Ecto neural progenitor cell (in vitro differentiated cells): ENCODE results near the gene RICTOR.
"Not testable (repeated sequence)": the region's sequence is repeated elsewhere in the genome, so short reads cannot be mapped to it uniquely, and the experiment has no call there.

ENCODE experiments used
- DNase-seq: peaks from one replicate; pipeline ENCODE4 v3.0.0-alpha.2; 2018; ENCODE audit warnings: low spot score

The RICTOR gene

DNA sequence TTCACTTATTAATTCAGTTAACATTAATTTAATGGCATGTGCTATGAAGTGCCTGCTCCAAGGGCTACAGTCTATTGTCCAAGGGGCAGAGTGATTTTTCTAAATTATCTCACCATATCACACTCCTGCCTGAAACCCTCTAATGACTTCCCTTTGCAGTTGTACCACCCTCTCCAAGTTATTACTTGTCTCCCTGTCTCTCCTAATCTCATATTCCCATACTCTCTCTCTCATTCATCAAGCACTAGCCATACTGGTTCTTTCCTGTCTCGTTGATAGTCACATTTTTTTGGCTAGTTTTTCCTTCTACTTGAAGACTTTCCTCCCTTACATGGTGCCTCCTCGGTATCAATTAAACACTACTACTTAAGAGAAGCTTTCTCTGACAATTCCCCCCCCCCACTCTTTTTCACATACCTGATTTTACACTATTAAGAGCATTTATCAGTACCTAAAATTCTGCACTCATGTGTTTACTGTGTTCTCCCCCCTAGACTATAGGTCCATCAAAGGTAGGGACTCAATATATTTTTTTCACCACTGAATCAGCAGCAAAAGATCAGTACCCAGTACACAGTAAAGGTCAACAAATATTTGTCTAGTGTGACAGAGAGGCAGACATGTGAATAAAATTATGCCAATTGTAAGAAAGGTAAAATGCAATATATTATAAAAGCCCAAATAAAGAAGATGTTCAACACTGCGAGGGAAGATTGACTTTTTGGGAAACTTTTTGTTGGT is 19.0 kb downstream of the RICTOR start:
- DNase-seq: no peak

DNA sequence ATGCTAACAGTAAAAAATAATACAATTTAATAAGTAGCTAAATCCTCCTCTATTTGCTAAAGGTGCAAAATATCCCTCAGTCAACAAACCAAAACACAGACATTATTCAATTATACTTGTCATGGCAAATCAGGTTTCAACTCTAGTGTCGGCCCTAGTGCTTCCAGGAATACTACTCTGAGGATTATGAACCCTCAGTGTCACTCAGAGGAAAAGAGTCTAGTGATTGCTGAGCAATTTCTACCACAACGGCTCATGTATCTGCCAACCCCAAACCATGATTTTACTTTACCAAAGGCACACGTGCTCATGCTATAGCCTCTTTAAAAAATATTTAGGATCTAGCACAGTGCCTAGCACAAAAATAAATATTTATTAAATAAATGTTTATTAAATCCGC is 21.0 kb downstream of the RICTOR start:
- DNase-seq: no peak

DNA sequence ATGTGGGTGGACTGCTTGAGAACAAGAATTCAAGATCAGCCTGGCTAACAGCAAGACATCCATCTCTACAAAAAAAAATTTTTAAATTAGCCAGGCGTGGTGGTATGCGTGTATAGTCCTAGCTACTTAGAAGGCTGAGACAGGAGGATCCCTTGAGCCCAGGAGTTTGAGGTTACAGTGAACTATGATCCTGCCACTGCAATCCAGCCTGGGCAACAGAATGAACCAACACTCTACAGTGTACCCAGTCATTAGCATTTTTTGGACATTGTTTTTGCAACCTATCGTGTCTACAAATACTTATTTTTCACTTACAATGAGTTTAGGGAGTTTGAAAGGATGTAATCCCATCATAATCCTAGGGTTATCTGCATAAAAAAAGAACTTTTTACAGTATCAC is 22.1 kb downstream of the RICTOR start:
- no peak for DNase-seq

DNA sequence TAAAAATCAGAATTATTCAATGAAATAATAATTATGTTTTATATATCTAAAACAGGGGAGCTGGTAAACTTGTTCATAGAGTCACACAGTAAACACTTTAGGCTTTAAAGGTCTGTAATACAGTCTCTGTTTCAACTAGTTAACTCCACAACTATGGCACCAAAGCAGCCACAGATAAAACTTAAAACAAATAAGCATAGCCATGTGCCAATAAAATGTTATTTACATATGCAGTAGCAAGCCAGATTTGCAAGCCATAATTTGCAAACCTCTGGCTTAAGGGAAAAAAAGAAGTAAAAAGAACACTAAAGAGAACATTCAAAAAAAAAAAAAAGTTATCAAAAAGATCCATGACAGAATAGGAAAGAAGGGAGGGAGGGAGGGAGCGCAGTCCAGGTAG is 24.9 kb downstream of the RICTOR start:
- DNase-seq: no peak

DNA sequence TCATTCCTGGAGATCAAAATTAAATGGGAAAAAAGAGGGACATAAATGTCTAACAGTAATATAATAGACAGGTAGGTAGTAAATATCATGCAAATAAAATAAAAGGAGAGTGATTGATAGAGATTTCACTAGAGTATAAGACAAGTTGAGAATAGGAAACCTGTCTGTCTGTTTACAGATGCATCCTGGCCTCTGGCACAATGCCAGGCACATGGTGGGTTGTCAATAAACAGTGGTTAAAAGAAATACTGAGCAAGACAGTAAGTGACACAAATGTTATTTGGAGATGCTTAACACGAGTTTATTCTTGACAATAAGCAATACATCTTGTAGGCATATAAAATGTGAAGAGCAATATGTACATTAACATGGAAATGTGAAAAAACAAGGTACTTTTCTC is 33.3 kb downstream of the RICTOR start:
- no peak for DNase-seq

DNA sequence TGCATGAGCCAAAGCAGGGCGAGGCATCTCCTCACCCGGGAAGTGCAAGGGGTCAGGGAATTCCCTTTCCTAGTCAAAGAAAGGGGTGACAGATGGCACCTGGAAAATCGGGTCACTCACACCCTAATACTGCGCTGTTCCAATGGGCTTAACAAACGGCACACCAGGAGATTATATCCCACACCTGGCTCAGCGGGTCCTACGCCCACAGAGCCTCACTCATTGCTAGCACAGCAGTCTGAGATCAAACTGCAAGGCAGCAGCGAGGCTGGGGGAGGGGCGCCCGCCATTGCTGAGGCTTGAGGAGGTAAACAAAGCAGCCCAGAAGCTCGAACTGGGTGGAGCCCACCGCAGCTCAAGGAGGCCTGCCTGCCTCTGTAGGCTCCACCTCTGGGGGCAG is 39.7 kb downstream of the RICTOR start:
- not testable (repeated sequence) for DNase-seq

DNA sequence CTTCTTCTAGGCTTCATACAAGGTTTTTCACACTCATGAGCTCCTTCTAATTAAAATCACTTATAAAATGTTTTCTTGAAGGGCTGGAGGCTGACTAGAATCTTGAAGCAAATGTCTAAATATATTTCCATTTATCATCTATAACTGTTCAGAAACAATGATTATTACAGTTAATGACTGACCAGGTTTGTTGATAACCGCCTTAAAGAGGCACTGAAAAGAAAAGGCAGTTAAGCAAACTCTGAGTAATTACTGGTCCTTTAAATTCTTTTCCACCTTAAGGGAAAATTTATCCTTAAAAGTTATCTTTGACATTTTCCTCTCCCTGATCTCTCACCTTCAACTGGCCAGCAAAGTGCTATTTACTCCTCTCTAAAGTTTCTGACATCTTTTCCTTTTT is 43.2 kb downstream of the RICTOR start:
- DNase-seq: no peak

DNA sequence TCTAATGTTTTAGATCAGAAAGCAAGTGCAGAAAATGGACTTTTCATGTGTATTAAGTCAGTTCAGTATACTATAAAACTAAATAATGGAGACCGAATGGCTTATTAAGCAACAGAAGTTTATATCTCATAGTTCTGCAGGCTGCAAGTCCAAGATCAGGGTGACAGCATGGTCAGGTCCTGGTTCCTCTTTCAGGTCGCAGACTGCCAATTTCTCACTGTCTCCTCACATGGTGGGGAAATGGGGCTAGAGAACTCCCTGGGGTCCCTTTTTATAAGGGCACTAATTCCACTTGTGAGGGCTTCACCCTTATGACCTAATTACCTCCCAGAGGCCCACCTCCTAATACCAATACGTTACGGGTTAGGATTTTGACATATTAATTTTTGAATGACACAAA is 48.7 kb downstream of the RICTOR start:
- DNase-seq: no peak

DNA sequence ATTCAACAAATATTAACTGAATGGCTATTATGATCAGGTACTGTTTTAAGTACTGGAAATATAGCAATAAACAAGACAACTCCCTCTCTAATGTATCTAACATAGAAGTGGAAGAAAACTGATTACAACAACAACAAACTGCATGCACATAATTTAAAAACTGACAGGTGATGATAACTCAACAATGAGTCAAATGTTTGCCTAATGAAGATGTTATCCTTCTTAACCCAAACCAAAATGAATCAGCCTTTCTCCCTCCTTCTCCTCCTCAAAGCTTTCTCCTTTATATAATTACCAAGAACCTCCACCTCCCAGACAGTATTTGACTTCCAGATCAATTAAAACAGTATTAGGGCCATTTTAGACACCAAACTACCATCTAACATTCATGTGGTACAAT is 49.3 kb downstream of the RICTOR start:
- DNase-seq: no peak

DNA sequence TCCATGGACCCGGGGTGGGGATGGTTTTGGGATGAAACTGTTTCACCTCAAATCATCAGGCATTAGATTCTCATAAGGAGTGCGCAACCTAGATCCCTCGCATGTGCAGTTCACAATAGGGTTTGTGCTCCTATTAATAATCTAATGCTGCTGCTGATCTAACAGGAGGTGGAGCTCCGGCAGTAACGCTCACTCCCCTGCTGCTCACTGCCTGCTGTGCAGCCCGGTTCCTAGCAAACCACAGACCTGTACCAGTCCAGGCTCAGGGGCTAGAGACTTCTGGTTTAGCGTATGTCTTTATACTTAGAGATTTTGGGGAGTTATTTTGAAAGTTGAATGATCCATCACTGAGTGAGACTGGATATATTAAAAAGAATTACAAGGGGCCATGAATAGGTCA is 50.2 kb downstream of the RICTOR start:
- no peak for DNase-seq

DNA sequence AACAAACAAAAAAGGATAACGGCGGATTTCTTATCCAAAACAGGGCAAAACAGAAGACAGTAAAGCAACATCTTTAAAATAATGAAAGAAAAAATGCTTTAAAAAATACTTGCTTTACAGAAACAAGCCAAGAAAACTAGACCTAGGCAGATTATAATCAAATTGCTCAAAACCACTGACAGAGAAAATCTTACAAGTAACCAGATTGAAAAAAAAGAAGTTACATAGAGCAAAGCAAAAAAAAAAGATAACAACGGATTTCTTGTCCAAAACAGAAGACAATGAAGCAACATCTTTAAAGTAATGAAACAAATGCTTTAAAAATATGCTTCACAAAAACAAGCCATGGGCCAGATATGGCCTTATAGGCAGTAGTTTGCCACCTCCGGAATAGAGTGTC is 51.1 kb downstream of the RICTOR start:
- no peak for DNase-seq

DNA sequence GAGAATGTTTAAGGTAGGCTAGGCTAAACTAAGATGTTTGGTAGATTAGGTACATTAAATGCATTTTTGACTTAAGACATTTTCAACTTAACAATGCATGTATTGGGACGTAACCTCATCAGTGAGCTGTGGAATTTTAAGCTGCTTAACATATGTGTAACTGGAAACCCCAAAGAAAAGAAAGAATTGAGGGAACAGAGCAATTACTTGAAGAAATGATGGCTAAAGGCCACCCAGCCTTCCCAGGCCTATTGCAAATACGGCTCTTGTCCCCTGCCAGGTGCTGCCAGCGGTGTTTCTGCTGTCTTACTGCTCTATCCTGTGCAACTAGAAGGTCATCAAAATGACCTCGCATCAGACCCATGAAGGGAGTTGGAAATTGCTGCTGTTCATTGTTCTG is 52.0 kb downstream of the RICTOR start:
- no peak for DNase-seq

DNA sequence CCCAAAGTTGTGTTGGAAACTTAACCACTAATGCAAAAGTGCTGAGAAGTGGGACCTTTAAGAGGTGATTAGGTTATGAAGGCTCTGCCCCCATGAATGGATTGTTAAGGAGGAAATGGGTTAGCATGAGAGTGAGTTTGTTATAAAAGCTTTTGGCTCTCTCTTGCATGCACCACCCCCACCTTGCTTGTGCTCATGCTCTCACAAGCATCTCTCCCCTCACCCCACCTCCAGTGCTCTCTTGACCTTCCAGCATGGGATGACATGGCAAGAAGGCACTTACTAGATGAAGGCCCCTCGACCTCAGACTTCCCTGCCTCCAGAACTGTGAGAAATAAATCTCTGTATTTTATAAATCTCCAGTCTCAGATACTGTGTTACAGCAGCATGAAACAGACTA is 52.8 kb downstream of the RICTOR start:
- no peak for DNase-seq

DNA sequence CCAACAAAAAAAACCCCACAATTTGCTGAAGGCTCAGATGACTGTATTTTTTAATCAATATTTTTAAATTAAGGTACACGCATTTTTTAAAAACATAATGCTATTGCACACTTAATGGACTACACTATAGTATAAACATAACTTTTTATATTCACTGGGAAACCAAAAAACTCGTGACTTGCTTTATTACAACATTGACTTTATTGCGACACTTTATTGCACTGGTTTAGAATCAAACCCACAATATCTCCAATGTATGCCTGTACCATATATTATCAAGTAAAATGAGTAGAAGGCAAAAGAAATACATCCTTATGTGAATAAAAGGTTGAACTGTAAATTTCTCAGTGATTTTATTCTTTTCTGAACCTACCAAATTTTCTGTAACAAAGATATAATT is 53.7 kb downstream of the RICTOR start:
- DNase-seq: no peak

DNA sequence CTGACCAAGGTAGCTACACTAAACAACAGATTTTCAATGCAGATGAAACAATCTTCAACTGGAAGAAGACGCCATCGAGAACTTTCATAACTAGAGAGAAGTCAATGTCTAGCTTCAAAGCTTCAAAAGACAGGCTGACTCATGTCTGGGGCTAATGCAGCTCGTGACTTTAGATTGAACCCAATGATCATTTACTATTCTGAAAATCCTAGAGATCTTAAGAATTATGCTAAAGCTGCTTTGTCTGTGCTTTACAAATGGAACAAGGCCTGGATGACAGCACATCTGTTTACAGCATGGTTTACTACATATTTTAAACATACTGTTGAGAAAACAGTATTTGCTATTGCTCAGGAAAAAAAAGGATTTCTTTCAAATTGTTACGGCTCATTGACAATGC is 54.9 kb downstream of the RICTOR start:
- DNase-seq: no peak

DNA sequence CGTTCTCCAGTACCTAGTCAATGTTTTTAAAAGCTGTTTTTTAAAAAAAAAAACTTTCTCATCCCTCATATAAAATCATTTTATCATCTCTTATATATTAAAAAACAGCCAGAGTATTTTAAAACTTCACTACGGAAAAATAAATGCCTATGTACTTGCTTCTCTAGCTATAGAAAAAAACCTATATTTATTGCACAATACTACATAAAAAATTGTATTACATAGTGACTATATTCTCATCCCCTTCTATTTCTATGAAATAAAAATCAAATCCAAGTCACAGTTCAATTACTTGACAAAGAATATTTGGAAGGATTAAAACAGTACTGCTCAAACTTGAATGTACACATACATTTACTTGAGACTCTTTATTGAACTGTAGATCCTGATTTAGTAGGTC is 56.7 kb downstream of the RICTOR start:
- DNase-seq: no peak

DNA sequence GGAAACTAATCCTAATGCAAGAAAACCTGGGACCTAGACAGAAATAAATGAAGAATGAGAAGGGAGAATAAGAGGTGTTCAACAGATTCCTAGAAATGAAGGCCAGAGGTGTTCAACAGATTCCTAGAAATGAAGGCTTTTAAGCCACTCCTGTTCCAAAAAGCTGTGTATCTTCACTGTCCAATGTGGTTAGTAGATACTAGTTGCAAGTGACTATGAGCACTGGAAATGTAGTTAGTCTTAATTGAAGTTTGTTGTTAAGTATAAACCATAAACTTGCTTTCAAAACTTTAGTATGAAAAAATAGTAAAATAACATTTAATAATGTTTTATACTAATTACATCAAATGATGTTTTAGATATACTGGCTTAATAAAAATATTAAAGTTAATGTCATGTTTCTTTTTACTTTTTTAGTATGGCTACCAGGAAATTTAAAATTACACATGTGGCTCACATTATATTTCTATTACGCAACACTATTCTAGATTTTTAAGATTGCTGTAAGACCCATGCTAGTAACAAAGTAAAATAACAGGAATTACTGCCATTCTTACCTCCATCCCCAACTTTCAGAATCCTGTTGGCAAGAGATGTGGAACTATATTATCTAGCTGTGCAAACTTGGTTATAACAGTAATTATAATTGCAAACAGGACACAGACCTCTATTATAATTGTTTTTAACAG is 57.5 kb downstream of the RICTOR start:
- DNase-seq: no peak

DNA sequence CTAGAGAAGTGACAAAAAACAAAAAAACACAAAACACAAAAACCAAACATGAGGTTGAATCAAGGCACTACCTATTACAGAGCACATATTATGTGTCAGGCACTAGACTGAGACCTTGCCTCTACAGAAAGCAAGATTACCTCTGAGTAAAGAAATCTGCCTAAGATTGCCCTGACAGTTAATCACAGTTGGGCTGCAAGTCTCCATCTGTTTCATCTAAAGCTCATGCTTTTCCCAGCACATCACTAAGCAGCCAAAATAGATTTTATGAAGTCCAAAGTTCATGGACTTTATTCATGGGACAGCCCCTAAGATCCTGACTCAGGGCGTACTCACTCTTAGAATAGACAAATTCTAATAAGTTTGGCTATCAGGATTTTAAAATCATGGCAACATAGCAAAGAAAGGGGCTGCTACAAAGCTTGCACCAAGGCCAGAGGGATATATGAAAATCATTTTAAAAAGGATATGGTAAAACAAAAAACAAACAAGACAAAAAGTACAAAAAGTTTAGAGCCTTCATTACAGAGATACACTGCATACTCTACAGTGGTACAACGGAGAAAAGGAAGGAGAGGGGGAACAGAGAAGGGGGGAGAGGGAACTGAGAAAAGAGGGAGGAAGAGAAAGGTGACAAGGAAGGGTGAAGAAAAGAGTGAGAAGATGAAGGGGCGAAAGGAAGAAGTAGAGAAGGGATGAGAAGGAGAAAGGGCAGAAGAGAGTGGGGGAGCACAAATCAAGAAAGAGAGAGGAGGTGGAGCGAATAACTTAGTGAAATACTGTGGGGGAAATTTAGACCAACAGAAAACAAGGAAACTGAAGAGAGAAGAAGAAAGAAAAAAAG is 58.2 kb downstream of the RICTOR start:
- DNase-seq: no peak

DNA sequence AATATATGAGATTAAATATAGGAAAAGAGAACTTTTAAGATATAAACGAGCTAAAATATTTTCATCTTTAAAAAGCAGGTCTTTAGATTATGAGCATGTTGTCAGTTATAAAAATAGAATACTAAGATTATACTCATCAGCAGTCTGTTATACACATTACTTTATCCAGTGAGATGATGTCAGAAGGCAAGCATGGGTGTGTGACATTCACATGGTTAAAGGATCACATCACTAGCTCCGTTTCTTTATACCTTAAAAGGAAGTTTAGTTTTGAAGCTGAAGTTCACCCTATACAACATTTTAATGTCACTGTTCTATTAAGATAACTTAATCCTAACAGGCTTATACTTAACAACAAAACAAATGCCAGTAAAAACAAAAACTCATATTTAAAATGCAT is 59.6 kb downstream of the RICTOR start:
- DNase-seq: no peak

DNA sequence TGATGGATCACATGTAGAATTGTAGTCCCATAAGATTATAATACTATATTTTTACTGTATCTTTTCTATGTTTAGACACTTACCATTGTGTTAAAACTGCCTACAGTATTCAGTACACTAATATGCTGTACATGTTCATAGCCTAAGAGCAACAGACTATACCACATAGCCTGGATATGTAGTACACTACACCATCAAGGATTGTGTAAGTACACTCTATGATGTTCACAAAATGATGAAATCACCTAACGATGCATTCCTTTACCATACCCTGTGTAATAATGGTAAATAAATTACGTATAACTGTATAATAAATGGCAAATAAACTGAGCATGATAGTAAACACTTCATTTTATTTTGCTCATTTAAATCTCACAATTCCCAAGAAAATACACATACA is 60.3 kb downstream of the RICTOR start:
- no peak for DNase-seq

DNA sequence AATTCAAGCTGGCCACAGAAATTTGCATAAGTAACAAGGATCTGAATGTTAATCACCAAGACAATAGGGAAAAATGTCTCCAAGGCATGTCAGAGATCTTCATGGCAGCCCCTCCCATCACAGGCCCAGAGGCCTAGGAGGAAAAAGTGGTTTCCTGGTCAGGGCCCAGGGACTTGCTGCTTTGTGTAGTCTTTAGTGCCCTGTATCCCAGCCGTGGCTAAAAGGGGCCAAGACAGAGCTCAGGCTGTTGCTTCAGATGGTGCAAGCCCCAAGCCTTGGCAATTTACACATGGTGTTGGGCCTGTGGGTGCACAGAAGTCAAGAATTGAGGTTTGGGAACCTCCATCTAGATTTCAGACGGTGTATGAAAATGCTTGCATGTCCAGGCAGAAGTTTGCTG is 63.2 kb downstream of the RICTOR start:
- DNase-seq: not testable (repeated sequence)

DNA sequence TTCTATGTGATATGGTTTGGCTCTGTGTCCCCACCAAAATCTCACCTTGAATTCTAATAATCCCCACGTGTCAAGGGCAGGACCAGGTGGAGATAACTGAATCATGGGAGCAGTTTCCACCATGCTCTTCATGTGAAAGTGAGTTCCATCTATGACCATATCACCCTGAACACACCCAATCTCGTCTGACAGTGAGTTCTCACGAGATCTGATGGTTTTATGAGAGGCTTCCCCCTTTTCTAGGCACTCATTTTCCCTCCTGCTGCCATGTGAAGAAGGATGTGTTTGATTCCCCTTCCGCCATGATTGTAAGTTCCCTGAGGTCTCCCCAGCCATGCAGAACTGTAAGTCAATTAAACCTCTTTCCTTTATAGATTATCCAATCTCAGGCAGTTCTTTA is 64.2 kb downstream of the RICTOR start:
- no peak for DNase-seq

DNA sequence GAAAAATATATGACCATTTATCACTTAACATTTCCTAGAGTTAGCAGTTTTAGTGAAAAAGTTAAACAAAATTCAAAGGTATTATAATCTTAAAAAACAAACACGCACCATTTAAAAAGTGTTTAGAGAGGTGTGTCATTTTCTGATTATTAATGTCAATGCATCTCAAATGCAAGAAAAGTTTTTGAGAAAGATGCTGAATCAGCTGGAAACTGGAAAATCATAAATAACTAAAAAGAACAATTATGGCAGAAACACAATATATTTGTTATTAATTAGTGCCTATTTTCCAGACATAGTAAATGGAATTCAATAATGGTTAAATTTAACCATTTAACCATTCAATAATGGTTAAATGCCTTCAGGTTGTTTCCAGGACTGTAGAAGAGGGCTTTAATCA is 64.9 kb downstream of the RICTOR start:
- no peak for DNase-seq
